GM12891 (cell line): ENCODE results near the gene GPSM3.

Experiments used
- PAX5 ChIP-seq: IDR thresholded peaks from 2 replicates; pipeline ENCODE4 v1.6.1; 2011; ENCODE audit warnings: low read length, moderate library complexity, mild to moderate bottlenecking; ENCODE audit not compliant: insufficient read depth, severe bottlenecking
- POLR2A ChIP-seq: IDR thresholded peaks from 2 replicates; pipeline ENCODE4 v1.6.1; 2011; ENCODE audit warnings: low read depth, low read length, control low read depth
- POLR2AphosphoS5 ChIP-seq: IDR thresholded peaks from 2 replicates; pipeline ENCODE4 v1.6.1; 2011; ENCODE audit warnings: low read depth, low read length, control low read depth
- POU2F2 ChIP-seq: IDR thresholded peaks from 2 replicates; pipeline ENCODE4 v1.6.1; 2011; ENCODE audit warnings: low read depth, mild to moderate bottlenecking, control low read depth, low read length, moderate library complexity
- SPI1 ChIP-seq: IDR thresholded peaks from 2 replicates; pipeline ENCODE4 v1.6.1; 2011; ENCODE audit warnings: low read depth, low read length, control low read depth
- TAF1 ChIP-seq: IDR thresholded peaks from 2 replicates; pipeline ENCODE4 v1.6.1; 2011; ENCODE audit warnings: low read depth, low read length, control low read depth

DNA sequence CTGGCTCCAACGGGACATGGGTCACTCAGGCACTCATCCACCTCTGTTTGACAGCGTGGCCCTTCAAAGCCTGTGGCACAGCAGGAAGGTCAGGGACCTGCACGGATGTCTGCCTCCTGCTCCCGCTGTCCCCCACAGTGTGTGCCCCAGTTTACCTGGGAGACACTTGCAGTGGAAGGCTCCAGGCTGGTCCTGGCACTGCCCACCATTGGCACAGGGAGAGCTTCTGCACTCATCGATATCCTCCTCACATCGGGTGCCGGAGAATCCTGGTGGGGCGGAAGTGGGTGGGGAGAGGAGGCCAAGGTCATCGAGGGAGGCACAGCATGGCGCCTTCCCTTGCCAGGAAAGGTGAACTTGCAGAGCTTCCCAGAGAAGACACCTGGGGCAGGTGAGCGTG, 24.6 kb upstream of the GPSM3 start:
- TF ChIP-seq POLR2AphosphoS5: no peak
- no peak for TF ChIP-seq TAF1
- TF ChIP-seq POLR2A: no peak
- TF ChIP-seq POU2F2: no peak
- TF ChIP-seq SPI1: no peak
- TF ChIP-seq PAX5: no peak
